Measurements from ENCODE around the gene SORCS2.

Gene SORCS2

DNA sequence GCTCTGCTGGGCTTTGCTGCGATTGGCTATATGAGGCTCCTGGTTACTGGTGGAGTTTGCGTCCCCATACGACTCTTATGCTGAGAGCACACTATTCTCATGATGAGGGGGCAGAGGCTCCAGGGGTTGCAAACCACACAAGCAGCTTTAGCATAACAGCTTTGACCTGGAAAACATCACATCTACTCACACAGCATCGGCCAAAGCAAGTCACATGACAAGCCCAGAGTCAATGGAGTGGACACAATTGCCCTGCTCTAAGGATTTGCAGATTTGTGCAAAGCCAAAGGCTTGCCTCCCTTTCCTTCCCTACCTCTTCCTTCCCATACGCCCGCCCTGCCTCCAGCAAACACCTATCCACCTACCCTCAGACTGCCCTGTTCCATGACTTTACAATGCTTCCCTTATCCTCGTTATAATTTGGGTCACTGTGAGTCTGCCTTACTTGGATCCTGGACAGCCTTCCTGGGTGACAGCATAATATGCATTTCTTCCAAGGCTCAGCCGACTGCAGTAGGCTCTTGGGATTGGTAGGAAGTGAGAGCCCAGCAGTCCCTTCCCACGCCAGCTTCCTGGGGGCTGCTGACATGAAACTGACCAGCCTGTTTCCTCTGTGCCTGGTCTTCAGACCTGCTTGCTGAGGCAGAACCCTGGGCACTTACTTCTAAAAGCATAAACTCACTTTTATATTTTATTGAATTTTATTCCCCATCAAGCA lies 450.6 kb downstream of the SORCS2 start:
- H3K27me3 ChIP-seq (replicated peaks; ENCODE audit: control insufficient read depth, insufficient read depth, low read length), result no peaks in the 10 kb centered on the region

DNA sequence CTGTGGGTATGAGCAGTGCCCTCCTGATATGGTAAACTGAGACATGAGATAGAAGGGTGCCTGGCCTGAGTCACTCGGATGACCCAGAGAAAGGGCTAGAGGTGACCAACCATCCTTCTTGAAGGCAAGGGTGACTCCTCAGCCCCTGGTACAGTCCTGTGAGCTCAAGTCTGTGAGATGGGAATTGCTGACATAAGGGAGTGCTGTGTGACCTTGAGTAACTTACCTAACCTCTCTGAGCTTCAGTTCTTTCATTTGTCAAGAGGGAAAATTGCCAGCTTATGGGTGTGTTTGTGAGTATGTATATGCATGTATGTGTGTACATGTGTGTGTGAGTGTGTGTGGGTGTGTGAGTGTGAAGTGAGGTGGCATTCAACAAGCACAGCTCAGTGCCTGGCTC lies 452.8 kb downstream of the SORCS2 start:
- Histone ChIP-seq H3K36me3 (ENCODE audit: control insufficient read depth, insufficient read depth, low read length) (no peaks in the 10 kb centered on the region), H3K27me3 (replicated peaks; ENCODE audit: control insufficient read depth, insufficient read depth, low read length) (no peaks in the 10 kb centered on the region; the same call in 1 of the 2 replicates), H3K4me3 (replicated peaks; ENCODE audit: low read depth, low read length) (no peak overlapping the region)
- DNase-seq (ENCODE audit: extremely low read depth, insufficient read length), result no peak
- TF ChIP-seq, protein P1, sequence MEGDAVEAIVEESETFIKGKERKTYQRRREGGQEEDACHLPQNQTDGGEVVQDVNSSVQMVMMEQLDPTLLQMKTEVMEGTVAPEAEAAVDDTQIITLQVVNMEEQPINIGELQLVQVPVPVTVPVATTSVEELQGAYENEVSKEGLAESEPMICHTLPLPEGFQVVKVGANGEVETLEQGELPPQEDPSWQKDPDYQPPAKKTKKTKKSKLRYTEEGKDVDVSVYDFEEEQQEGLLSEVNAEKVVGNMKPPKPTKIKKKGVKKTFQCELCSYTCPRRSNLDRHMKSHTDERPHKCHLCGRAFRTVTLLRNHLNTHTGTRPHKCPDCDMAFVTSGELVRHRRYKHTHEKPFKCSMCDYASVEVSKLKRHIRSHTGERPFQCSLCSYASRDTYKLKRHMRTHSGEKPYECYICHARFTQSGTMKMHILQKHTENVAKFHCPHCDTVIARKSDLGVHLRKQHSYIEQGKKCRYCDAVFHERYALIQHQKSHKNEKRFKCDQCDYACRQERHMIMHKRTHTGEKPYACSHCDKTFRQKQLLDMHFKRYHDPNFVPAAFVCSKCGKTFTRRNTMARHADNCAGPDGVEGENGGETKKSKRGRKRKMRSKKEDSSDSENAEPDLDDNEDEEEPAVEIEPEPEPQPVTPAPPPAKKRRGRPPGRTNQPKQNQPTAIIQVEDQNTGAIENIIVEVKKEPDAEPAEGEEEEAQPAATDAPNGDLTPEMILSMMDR (IDR thresholded peaks at IDR 0.05; ENCODE audit: insufficient read depth, low read length, poor library complexity, severe bottlenecking), result no peak

More for the DNA sequence above, 450.6 kb downstream of the SORCS2 start:
- no peak overlapping the region for H3K4me3 ChIP-seq (replicated peaks; ENCODE audit: low read depth, low read length)
- DNase-seq (ENCODE audit: extremely low read depth, insufficient read length), result no peak
- TF ChIP-seq, protein P1 (IDR thresholded peaks at IDR 0.05; ENCODE audit: insufficient read depth, low read length, poor library complexity, severe bottlenecking), result no peak
- H3K36me3 ChIP-seq (ENCODE audit: control insufficient read depth, insufficient read depth, low read length), result no peaks in the 10 kb centered on the region

DNA sequence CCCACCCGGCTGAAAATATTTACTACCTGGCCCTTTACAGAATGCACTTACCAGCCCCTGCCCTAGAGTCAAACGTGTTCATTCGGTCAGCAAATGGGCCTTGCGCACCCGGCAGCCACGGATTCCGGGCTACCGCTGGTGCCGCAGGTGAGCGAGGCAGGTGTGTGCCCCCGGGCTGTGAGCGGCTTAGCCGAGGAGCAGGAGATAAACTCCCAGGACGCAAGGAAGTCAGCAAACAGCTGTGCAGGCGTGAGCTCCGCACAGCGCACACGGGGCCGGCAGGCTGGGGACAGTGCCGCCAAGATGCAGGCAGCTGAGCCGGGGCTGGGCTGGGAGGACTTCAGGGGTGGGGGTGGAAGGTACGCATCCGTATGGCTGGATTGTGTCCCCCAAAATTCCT lies 453.6 kb downstream of the SORCS2 start:
- Histone ChIP-seq H3K4me3 (replicated peaks; ENCODE audit: low read depth, low read length) (no peak overlapping the region), H3K27me3 (replicated peaks; ENCODE audit: control insufficient read depth, insufficient read depth, low read length) (no peaks in the 10 kb centered on the region; the same call in 1 of the 2 replicates), H3K36me3 (ENCODE audit: control insufficient read depth, insufficient read depth, low read length) (no peaks in the 10 kb centered on the region)
- TF ChIP-seq, protein P1 (IDR thresholded peaks at IDR 0.05; ENCODE audit: insufficient read depth, low read length, poor library complexity, severe bottlenecking), result no peak
- DNase-seq (ENCODE audit: extremely low read depth, insufficient read length), result no peak

DNA sequence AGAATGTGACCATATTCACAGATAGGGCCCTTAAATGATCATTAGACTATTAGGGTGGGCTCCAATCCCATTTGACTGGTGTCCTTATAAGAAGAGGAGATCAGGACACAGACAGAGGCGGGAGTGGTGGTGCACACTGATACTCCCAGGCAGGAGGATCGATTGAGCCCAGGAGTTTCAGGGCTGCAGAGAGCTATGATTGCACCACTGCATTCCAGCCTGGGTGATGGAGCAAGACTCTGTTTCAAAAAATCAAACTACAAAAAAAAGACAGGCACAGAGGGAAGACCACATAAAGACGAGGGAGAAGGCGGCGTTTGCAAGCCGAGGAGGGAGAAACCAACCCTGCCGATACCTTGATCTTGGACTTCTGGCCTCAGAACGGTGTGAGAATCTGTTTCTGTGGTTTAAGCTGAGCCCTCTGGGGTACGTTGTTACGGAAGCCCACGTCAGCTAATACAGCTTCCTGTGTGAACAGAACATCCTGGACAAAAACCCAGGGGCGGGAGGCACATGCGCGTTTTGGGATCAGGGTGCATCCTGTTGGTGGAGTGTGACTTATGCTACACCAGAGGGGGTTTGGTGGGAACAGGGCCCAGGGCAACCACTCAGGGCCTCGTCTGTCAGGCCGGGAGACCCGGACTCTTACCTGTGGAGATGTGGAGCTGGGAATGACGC lies 454.2 kb downstream of the SORCS2 start:
- Histone ChIP-seq H3K27me3 (replicated peaks; ENCODE audit: control insufficient read depth, insufficient read depth, low read length) (no peaks in the 10 kb centered on the region; the same call in 1 of the 2 replicates), H3K4me3 (replicated peaks; ENCODE audit: low read depth, low read length) (no peak overlapping the region), H3K36me3 (ENCODE audit: control insufficient read depth, insufficient read depth, low read length) (no peaks in the 10 kb centered on the region)
- DNase-seq (ENCODE audit: extremely low read depth, insufficient read length), result no peak
- TF ChIP-seq, protein P1 (IDR thresholded peaks at IDR 0.05; ENCODE audit: insufficient read depth, low read length, poor library complexity, severe bottlenecking), result no peak

DNA sequence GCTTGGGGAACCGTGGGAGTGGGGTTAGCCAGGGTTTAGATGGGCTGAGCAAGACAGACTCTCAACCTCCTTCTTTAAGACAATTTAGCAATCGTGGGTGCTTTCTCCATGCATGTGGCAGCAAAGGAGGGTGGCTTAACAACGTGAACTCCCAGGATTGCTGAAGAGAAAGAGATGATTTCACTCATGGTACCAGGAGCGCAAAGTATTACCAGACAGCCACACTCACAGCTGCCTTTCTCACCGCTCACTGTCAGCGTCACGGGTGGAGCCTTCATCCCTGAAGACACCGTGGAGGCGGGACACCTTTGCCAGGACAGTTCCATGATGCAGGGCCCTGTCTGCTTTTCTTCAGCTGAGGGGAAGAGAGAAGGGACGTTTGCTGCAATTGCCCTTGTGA lies 454.8 kb downstream of the SORCS2 start:
- TF ChIP-seq, protein P1 (IDR thresholded peaks at IDR 0.05; ENCODE audit: insufficient read depth, low read length, poor library complexity, severe bottlenecking), result no peak
- no peak for DNase-seq (ENCODE audit: extremely low read depth, insufficient read length)
- H3K36me3 ChIP-seq (ENCODE audit: control insufficient read depth, insufficient read depth, low read length), result no peaks in the 10 kb centered on the region
- H3K27me3 ChIP-seq (replicated peaks; ENCODE audit: control insufficient read depth, insufficient read depth, low read length), result no peaks in the 10 kb centered on the region; the same call in 1 of the 2 replicates
- no peak overlapping the region for H3K4me3 ChIP-seq (replicated peaks; ENCODE audit: low read depth, low read length)

Data from GM06990 (cell line).